Effector memory CD4-positive, alpha-beta T cell (primary cell): ENCODE results near the gene TRMO.

Source experiments
- DNase-seq, 3 donors: peaks; one replicate each; pipeline ENCODE4 v3.0.0-alpha.2; 2020
- H3K27ac ChIP-seq: 2 replicates; pipeline ENCODE4 v1.7.0; 2013; ENCODE audit warnings: mild to moderate bottlenecking, low read length, moderate library complexity; ENCODE audit not compliant: insufficient read depth, poor library complexity, severe bottlenecking
- H3K27me3 ChIP-seq: replicated peaks from 2 replicates; pipeline ENCODE4 v1.7.0; 2013; ENCODE audit warnings: mild to moderate bottlenecking, low read length; ENCODE audit not compliant: insufficient read depth, control insufficient read depth, poor library complexity, severe bottlenecking
- H3K36me3 ChIP-seq: 2 replicates; pipeline ENCODE4 v1.7.0; 2013; ENCODE audit warnings: mild to moderate bottlenecking, low read length, moderate library complexity; ENCODE audit not compliant: control insufficient read depth, insufficient read depth
- H3K4me1 ChIP-seq: 2 replicates; pipeline ENCODE4 v1.7.0; 2013; ENCODE audit warnings: low read length, mild to moderate bottlenecking; ENCODE audit not compliant: control insufficient read depth, insufficient read depth, poor library complexity, severe bottlenecking
- H3K4me3 ChIP-seq: 2 replicates; pipeline ENCODE4 v1.7.0; 2013; ENCODE audit warnings: low read length, low read depth, mild to moderate bottlenecking; ENCODE audit not compliant: insufficient read depth, poor library complexity, severe bottlenecking
- H3K9me3 ChIP-seq: 2 replicates; pipeline ENCODE4 v1.7.0; 2013; ENCODE audit warnings: mild to moderate bottlenecking, low read length, moderate library complexity; ENCODE audit not compliant: control insufficient read depth

The TRMO gene

GRCh38 chr9:97940741-97941140, 18.4 kb upstream of the TRMO start:
- no peak overlapping the region for H3K4me3 ChIP-seq
- no peak for DNase-seq
- H3K27me3 ChIP-seq: no peaks in the 10 kb centered on the region
- H3K4me1 ChIP-seq: peaks cover 16% of the 10 kb centered on the region
- H3K27ac ChIP-seq: no peak overlapping the region
- H3K9me3 ChIP-seq: no peaks in the 10 kb centered on the region
- no peaks in the 10 kb centered on the region for H3K36me3 ChIP-seq

GRCh38 chr9:97940233-97940632, 17.9 kb upstream of the TRMO start:
- Histone ChIP-seq H3K27me3 (no peaks in the 10 kb centered on the region), H3K4me3 (no peak overlapping the region), H3K9me3 (no peaks in the 10 kb centered on the region), H3K4me1 (peaks cover 16% of the 10 kb centered on the region), H3K27ac (no peak overlapping the region), H3K36me3 (no peaks in the 10 kb centered on the region)
- no peak for DNase-seq

- H3K36me3 ChIP-seq: no peaks in the 10 kb centered on the region
- H3K27ac ChIP-seq: peak within 1 kb of the TSS; percentile 54
- H3K27me3 ChIP-seq: no peaks in the 10 kb centered on the region
- peaks cover 16% of the 10 kb centered on the region for H3K4me1 ChIP-seq
- H3K9me3 ChIP-seq: no peaks in the 10 kb centered on the region
- peak in 2 of 3 donors; percentile 31 to 36 for DNase-seq
- peak within 1 kb of the TSS; percentile 0 for H3K4me3 ChIP-seq
Measured at GRCh38 chr9:97938081-97938644, 15.9 kb upstream of the TRMO start, which contains the start of gene HEMGN. Gene HEMGN, minus strand, starts transcription at chr9:97938172. Its CDS starts 36 bp downstream, at chr9:97938136.

GRCh38 chr9:97936998-97937397, 14.7 kb upstream of the TRMO start:
- Histone ChIP-seq H3K36me3 (no peaks in the 10 kb centered on the region), H3K9me3 (no peaks in the 10 kb centered on the region), H3K27me3 (no peaks in the 10 kb centered on the region), H3K4me3 (no peak overlapping the region), H3K4me1 (peaks cover 16% of the 10 kb centered on the region), H3K27ac (no peak overlapping the region)
- no peak for DNase-seq

- Histone ChIP-seq H3K4me1 (peaks cover 32% of the 10 kb centered on the region), H3K36me3 (no peaks in the 10 kb centered on the region), H3K9me3 (no peaks in the 10 kb centered on the region), H3K27ac (no peak overlapping the region), H3K4me3 (no peak overlapping the region), H3K27me3 (no peaks in the 10 kb centered on the region)
- DNase-seq: no peak
Measured at GRCh38 chr9:97935276-97935675, 13.0 kb upstream of the TRMO start.

GRCh38 chr9:97934321-97935115, 12.2 kb upstream of the TRMO start:
- Histone ChIP-seq H3K4me1 (peaks cover 34% of the 10 kb centered on the region), H3K36me3 (no peaks in the 10 kb centered on the region), H3K27ac (no peak overlapping the region), H3K9me3 (no peaks in the 10 kb centered on the region), H3K4me3 (no peak overlapping the region), H3K27me3 (no peaks in the 10 kb centered on the region)
- DNase-seq: no peak

DNA sequence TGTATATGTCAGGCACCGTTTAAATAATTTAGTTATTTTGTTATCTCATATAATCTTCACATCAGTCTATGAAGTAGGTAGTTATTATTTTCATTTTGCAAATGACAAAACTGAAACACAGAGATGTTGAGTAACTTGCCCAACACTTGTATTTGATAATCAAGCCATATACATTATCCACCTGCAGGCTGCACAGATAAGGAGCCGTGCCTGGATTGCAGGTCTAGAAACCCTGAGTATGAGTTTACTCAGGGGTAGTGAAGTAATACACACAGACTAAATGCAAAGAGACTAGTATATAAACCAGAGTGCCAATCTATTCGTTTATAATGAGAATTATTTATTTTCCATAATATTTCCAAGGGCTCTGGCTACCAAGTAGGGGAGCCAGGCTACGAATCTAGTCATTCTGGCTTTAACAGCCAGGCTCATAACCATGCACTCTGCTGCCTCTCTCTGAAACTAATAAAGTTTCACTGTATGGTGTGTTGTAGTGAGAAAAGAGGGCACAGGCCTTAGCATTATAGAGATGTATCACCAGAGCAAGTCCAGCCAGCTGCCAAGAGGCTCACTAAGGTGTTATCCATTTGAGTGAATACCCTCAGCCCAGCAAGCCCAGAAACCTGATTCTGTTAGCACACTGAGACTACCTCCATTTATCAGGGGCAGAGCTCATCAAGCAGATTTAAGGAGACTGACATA, 11.1 kb upstream of the TRMO start:
- Histone ChIP-seq H3K4me1 (peaks cover 33% of the 10 kb centered on the region), H3K27me3 (no peaks in the 10 kb centered on the region), H3K27ac (no peak overlapping the region), H3K36me3 (no peaks in the 10 kb centered on the region), H3K4me3 (no peak overlapping the region), H3K9me3 (no peaks in the 10 kb centered on the region)
- DNase-seq: no peak

- Histone ChIP-seq H3K36me3 (no peaks in the 10 kb centered on the region), H3K9me3 (no peaks in the 10 kb centered on the region), H3K4me1 (peaks cover 18% of the 10 kb centered on the region), H3K27me3 (no peaks in the 10 kb centered on the region), H3K4me3 (no peak overlapping the region), H3K27ac (peak overlapping the region; percentile 54)
- no peak for DNase-seq
Measured at GRCh38 chr9:97930972-97931371, 8.7 kb upstream of the TRMO start.

GRCh38 chr9:97928986-97929604, 6.8 kb upstream of the TRMO start:
- H3K4me3 ChIP-seq: no peak overlapping the region
- DNase-seq: no peak
- no peaks in the 10 kb centered on the region for H3K36me3 ChIP-seq
- no peaks in the 10 kb centered on the region for H3K27me3 ChIP-seq
- H3K27ac ChIP-seq: no peak overlapping the region
- H3K9me3 ChIP-seq: no peaks in the 10 kb centered on the region
- H3K4me1 ChIP-seq: peaks cover 18% of the 10 kb centered on the region
